ENCODE measurements around the gene STK38. TPM values are rescaled to one million over a fixed set of nuclear protein-coding genes. Genes with fewer than 3 reads are reported as not detected.

Gene STK38
- total and polyA plus RNA-seq, 2 of the 4 experiments (the other 2 are of a cell fraction), result 10.6 to 19.7 TPM

DNA sequence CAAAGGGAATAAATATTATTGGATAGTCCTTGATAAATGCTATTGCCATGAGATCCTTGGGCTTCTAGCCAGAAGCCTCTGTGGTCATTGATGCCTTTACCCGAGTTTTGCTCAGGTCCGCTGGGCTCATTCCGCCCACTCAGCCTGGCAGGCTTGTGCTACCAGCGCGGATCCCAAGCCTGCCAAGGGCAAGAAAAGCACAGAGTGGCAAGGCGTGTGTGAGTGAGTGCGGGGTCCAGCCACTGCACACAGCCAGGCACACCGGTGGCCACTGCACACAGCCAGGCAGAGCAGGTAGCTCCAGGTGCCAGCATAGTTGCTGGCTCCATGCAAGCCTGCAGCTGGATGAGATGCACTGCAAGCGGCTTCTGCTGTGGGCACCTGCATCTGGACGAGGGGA lies 38.7 kb downstream of the STK38 start:
- Histone ChIP-seq H2AK9ac (replicated peaks; ENCODE audit: low read depth, low read length, poor library complexity) (no peak overlapping the region), H3K4me3 (ENCODE audit: insufficient read depth, low read depth, low read length) (no peak overlapping the region)

More for the DNA sequence above, 38.7 kb downstream of the STK38 start:
- no peak overlapping the region for H4K91ac ChIP-seq (ENCODE audit: insufficient read depth, low read depth, low read length)
- peaks cover 0 to 5% of the 10 kb centered on the region in 2 experiments; a peak in 2 of 4 replicates for H3K79me1 ChIP-seq (ENCODE audit: low read depth in 1 of 2, low read length in 2 of 2)
- no peak overlapping the region for H4K5ac ChIP-seq (ENCODE audit: low read depth, low read length)
- no peak overlapping the region for H2BK15ac ChIP-seq (ENCODE audit: low read depth, low read length)
- H3K9me1 ChIP-seq (ENCODE audit: insufficient read depth, low read length), result no peaks in the 10 kb centered on the region
- H3K56ac ChIP-seq (ENCODE audit: extremely low read depth, insufficient read depth, low read length), result no peak overlapping the region
- H3K23ac ChIP-seq (ENCODE audit: low read depth, low read length), result no peak overlapping the region
- intact Hi-C loops (cut with micrococcal nuclease) (no loop called here), in situ Hi-C loops (cut with MboI; ENCODE audit: low sequenced_read_pairs) (no loop called here), dilution Hi-C loops (cut with HindIII; ENCODE audit: low sequenced_read_pairs, unreplicated experiment) (no loop called here)
- ChIA-PET POLR2A (ENCODE audit: unreplicated experiment) (no interaction called here), CTCF (no interaction called here)
- H3K36me3 ChIP-seq (ENCODE audit: control insufficient read depth, insufficient read depth, low read length), result peaks cover 22% of the 10 kb centered on the region
- no peak overlapping the region for H3K4ac ChIP-seq (ENCODE audit: low read depth, low read length)
- H2AFZ ChIP-seq (replicated peaks; ENCODE audit: low read length, poor library complexity), result peak overlapping the region; percentile 46
- H3K9me3 ChIP-seq (ENCODE audit: control insufficient read depth, insufficient read depth, low read length), result no peaks in the 10 kb centered on the region
- H2BK20ac ChIP-seq (ENCODE audit: low read depth, low read length), result no peak overlapping the region
- H3K9ac ChIP-seq (ENCODE audit: low read depth, low read length), result no peak overlapping the region
- no peak overlapping the region for H3K18ac ChIP-seq (ENCODE audit: low read depth, low read length)
- DNase-seq (no peak), ATAC-seq (ENCODE audit: low read depth) (no peak)
- no TSS peak for BruUV-seq (replicated peaks)
- TF ChIP-seq, protein P1, sequence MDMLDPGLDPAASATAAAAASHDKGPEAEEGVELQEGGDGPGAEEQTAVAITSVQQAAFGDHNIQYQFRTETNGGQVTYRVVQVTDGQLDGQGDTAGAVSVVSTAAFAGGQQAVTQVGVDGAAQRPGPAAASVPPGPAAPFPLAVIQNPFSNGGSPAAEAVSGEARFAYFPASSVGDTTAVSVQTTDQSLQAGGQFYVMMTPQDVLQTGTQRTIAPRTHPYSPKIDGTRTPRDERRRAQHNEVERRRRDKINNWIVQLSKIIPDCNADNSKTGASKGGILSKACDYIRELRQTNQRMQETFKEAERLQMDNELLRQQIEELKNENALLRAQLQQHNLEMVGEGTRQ (IDR thresholded peaks at IDR 0.05; ENCODE audit: low read depth, low read length), result no peak
- TF ChIP-seq MAFK (IDR thresholded peaks at IDR 0.05; ENCODE audit: low read depth, low read length), result no peak
- no peak overlapping the region for H3K27ac ChIP-seq (ENCODE audit: insufficient read depth, low read length)
- no peak overlapping the region for H3K14ac ChIP-seq (replicated peaks; ENCODE audit: low read depth, low read length)
- H2BK120ac ChIP-seq (ENCODE audit: low read depth, low read length), result no peak overlapping the region
- no peak overlapping the region for H2AK5ac ChIP-seq (ENCODE audit: low read depth, low read length)
- 91% methylated on average over 10 of the region's 10 CpGs; no CpG with 5 or more reads in 1 of the 2 experiments for WGBS, 2 experiments (ENCODE audit: extremely low coverage in 2 of 2, insufficient read length in 1 of 2)
- no peaks in the 10 kb centered on the region; the same call in 1 of the 2 replicates for H4K20me1 ChIP-seq (ENCODE audit: insufficient read depth, low read length)
- H4K8ac ChIP-seq (ENCODE audit: low read depth in 2 of 2, low read length in 2 of 2), result no peak overlapping the region
- H3K27me3 ChIP-seq (ENCODE audit: control insufficient read depth, insufficient read depth, low read length), result no peaks in the 10 kb centered on the region
- no peak overlapping the region for H3K4me2 ChIP-seq (ENCODE audit: low read depth, low read length)
- H3K4me1 ChIP-seq (ENCODE audit: control insufficient read depth, insufficient read depth, low read length), result no peaks in the 10 kb centered on the region
- H2BK5ac ChIP-seq (ENCODE audit: low read depth, low read length, poor library complexity, severe bottlenecking), result no peak overlapping the region
